PC-9 (cell line): ENCODE measurements around the gene ARHGAP5. TPM values are rescaled to one million over a fixed set of nuclear protein-coding genes. Genes with fewer than 3 reads are reported as not detected.

Source experiments
- BruUV-seq: library from RNA; stranded (reverse); fragments of 400-500 nt; replicated peaks from 2 replicates; lab custom pipeline; 2021; lab: Mats Ljungman, UMichigan
- CTCF ChIA-PET: fragments of 300-600 bp; sonication (Branson Sonifier 250); formaldehyde crosslinking; loops from one replicate; lab custom pipeline; 2022; ENCODE audit warnings: antibody characterized with exemption; lab: Charles Lee
- POLR2A ChIA-PET: fragments of 300-600 bp; sonication (Branson Sonifier 250); formaldehyde crosslinking; loops from one replicate; lab custom pipeline; 2022; ENCODE audit warnings: antibody characterized with exemption; ENCODE audit not compliant: unreplicated experiment; lab: Charles Lee
- DNase-seq, 2 experiments: peaks; one replicate each; pipeline versions ENCODE4 v3.0.0 to v3.0.0-alpha.2; 2015 to 2022; ENCODE audit warnings: mixed read lengths in 1 of 2
- H2AFZ ChIP-seq: fragments of 200-600 bp; sonication (generic); 2 replicates; pipeline ENCODE4 v1.8.1; 2017; ENCODE audit warnings: antibody characterized with exemption
- H3F3A ChIP-seq: fragments of 200-600 bp; sonication (generic); 2 replicates; pipeline ENCODE4 v1.8.1; 2017; ENCODE audit warnings: antibody characterized with exemption, mild to moderate bottlenecking, low read depth; ENCODE audit not compliant: insufficient read depth
- H3K27ac ChIP-seq: fragments of 200-600 bp; sonication (generic); 2 replicates; pipeline ENCODE4 v1.6.1; 2016; ENCODE audit warnings: mixed run types
- H3K27me3 ChIP-seq: fragments of 200-600 bp; sonication (generic); 2 replicates; pipeline ENCODE4 v1.6.1; 2016; ENCODE audit warnings: low read depth, mixed run types; ENCODE audit not compliant: insufficient read depth
- H3K36me3 ChIP-seq: fragments of 200-600 bp; sonication (generic); 2 replicates; pipeline ENCODE4 v1.6.1; 2016; ENCODE audit warnings: low read depth, mixed run types
- H3K4me1 ChIP-seq: fragments of 200-600 bp; sonication (generic); replicated peaks from 2 replicates; pipeline ENCODE4 v1.6.1; 2016; ENCODE audit warnings: mixed run types; ENCODE audit not compliant: insufficient read depth
- H3K4me2 ChIP-seq: fragments of 200-600 bp; sonication (generic); 2 replicates; pipeline ENCODE4 v1.6.1; 2017; ENCODE audit warnings: mixed run types
- H3K4me3 ChIP-seq: fragments of 200-600 bp; sonication (generic); 2 replicates; pipeline ENCODE4 v1.6.1; 2016; ENCODE audit warnings: mixed run types
- H3K79me2 ChIP-seq: fragments of 200-600 bp; sonication (generic); 2 replicates; pipeline ENCODE4 v1.6.1; 2017; ENCODE audit warnings: low read depth, mixed run types
- H3K9me2 ChIP-seq: fragments of 200-600 bp; sonication (generic); 2 replicates; pipeline ENCODE4 v1.8.1; 2017; ENCODE audit warnings: mild to moderate bottlenecking; ENCODE audit not compliant: insufficient read depth
- H3K9me3 ChIP-seq: fragments of 200-600 bp; sonication (generic); 2 replicates; pipeline ENCODE4 v1.8.1; 2016; ENCODE audit warnings: low read depth; ENCODE audit not compliant: insufficient read depth
- H4K20me1 ChIP-seq: fragments of 200-600 bp; sonication (generic); 2 replicates; pipeline ENCODE4 v1.8.1; 2017; ENCODE audit not compliant: insufficient read depth
- EZH2 ChIP-seq: fragments of 200-600 bp; sonication (generic); IDR thresholded peaks from 2 replicates; pipeline ENCODE4 v1.8.0; 2017; ENCODE audit warnings: antibody characterized with exemption, low read depth
- intact Hi-C: fragments of 100-400 bp; cut with micrococcal nuclease; formaldehyde crosslinking; loops from one replicate; pipeline ENCODE4 v1.10.0; 2022; ENCODE audit not compliant: unreplicated experiment
- total RNA-seq: library from RNA; stranded (reverse); gene quantifications from 2 replicates; pipeline ENCODE4 v1.2.3, GENCODE V29; 2021
- TF ChIP-seq, protein P1 (sequence below): fragments of 200-600 bp; sonication (generic); conservative IDR thresholded peaks from 2 replicates; pipeline ENCODE4 v1.6.1; 2017; ENCODE audit warnings: mixed run types, antibody characterized with exemption, mild to moderate bottlenecking, moderate library complexity

The ARHGAP5 gene
- total RNA-seq, 1 experiment from 2014 or later = 58.6 TPM

GRCh38 chr14:32038876-32039275, 38.2 kb upstream of the ARHGAP5 start:
- no peak overlapping the region for H3K27ac ChIP-seq
- H3K4me3 ChIP-seq = no peak overlapping the region
- H3K27me3 ChIP-seq = no peaks in the 10 kb centered on the region
- CTCF ChIA-PET = no interaction called here
- intact Hi-C loops = no loop called here
- H3K79me2 ChIP-seq = no peaks in the 10 kb centered on the region
- DNase-seq = no peak
- no peaks in the 10 kb centered on the region for H3K9me2 ChIP-seq
- TF ChIP-seq EZH2 = no peak
- TF ChIP-seq, protein P1, sequence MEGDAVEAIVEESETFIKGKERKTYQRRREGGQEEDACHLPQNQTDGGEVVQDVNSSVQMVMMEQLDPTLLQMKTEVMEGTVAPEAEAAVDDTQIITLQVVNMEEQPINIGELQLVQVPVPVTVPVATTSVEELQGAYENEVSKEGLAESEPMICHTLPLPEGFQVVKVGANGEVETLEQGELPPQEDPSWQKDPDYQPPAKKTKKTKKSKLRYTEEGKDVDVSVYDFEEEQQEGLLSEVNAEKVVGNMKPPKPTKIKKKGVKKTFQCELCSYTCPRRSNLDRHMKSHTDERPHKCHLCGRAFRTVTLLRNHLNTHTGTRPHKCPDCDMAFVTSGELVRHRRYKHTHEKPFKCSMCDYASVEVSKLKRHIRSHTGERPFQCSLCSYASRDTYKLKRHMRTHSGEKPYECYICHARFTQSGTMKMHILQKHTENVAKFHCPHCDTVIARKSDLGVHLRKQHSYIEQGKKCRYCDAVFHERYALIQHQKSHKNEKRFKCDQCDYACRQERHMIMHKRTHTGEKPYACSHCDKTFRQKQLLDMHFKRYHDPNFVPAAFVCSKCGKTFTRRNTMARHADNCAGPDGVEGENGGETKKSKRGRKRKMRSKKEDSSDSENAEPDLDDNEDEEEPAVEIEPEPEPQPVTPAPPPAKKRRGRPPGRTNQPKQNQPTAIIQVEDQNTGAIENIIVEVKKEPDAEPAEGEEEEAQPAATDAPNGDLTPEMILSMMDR = no peak
- H3K4me2 ChIP-seq = no peak overlapping the region
- POLR2A ChIA-PET = no interaction called here
- H3K36me3 ChIP-seq = no peaks in the 10 kb centered on the region
- no peak overlapping the region for H2AFZ ChIP-seq
- H4K20me1 ChIP-seq = no peaks in the 10 kb centered on the region
- no peaks in the 10 kb centered on the region for H3K4me1 ChIP-seq
- no peaks in the 10 kb centered on the region for H3F3A ChIP-seq
- no peaks in the 10 kb centered on the region for H3K9me3 ChIP-seq
- no TSS peak for BruUV-seq

- H4K20me1 ChIP-seq = no peaks in the 10 kb centered on the region
- no peaks in the 10 kb centered on the region for H3K79me2 ChIP-seq
- BruUV-seq = no TSS peak
- no peak for DNase-seq
- no peaks in the 10 kb centered on the region for H3K27me3 ChIP-seq
- no peak overlapping the region for H3K4me2 ChIP-seq
- no peaks in the 10 kb centered on the region for H3K9me2 ChIP-seq
- intact Hi-C loops = no loop called here
- H3K27ac ChIP-seq = no peak overlapping the region
- no peaks in the 10 kb centered on the region for H3F3A ChIP-seq
- no peaks in the 10 kb centered on the region for H3K4me1 ChIP-seq
- TF ChIP-seq, protein P1 = no peak
- no peak for TF ChIP-seq EZH2
- no peak overlapping the region for H2AFZ ChIP-seq
- H3K9me3 ChIP-seq = no peaks in the 10 kb centered on the region
- H3K4me3 ChIP-seq = no peak overlapping the region
- H3K36me3 ChIP-seq = no peaks in the 10 kb centered on the region
- ChIA-PET POLR2A (no interaction called here), CTCF (interaction anchor here (0.7 kb wide), 1 partner anchor 28 kb away, joined by 6 read pairs; no protein-coding TSS in a partner anchor)
Measured at GRCh38 chr14:32039401-32040030, 37.6 kb upstream of the ARHGAP5 start.

- no peaks in the 10 kb centered on the region for H4K20me1 ChIP-seq
- no peak overlapping the region for H3K27ac ChIP-seq
- no peak overlapping the region for H3K4me3 ChIP-seq
- no peak overlapping the region for H3K4me2 ChIP-seq
- H3K9me3 ChIP-seq = no peaks in the 10 kb centered on the region; the same call in 1 of the 2 replicates
- H3F3A ChIP-seq = no peaks in the 10 kb centered on the region
- H3K79me2 ChIP-seq = no peaks in the 10 kb centered on the region
- intact Hi-C loops = no loop called here
- POLR2A ChIA-PET = no interaction called here
- no peaks in the 10 kb centered on the region for H3K4me1 ChIP-seq
- CTCF ChIA-PET = no interaction called here
- BruUV-seq = no TSS peak
- H2AFZ ChIP-seq = no peak overlapping the region
- H3K36me3 ChIP-seq = no peaks in the 10 kb centered on the region
- H3K27me3 ChIP-seq = no peaks in the 10 kb centered on the region
- DNase-seq = no peak
- H3K9me2 ChIP-seq = no peaks in the 10 kb centered on the region
- TF ChIP-seq EZH2 = no peak
- TF ChIP-seq, protein P1 = no peak
Measured at GRCh38 chr14:32043624-32044023, 33.5 kb upstream of the ARHGAP5 start.
